GM19238 (cell line): ENCODE measurements around the gene LIF.

Experiments used
- DNase-seq: peaks from one replicate; pipeline ENCODE4 v3.0.0; 2011; ENCODE audit warnings: low spot score; ENCODE audit not compliant: insufficient read length

Gene LIF

GRCh38 chr22:30284666-30285065 is 38.1 kb upstream of the LIF start:
- DNase-seq, result no peak

DNA sequence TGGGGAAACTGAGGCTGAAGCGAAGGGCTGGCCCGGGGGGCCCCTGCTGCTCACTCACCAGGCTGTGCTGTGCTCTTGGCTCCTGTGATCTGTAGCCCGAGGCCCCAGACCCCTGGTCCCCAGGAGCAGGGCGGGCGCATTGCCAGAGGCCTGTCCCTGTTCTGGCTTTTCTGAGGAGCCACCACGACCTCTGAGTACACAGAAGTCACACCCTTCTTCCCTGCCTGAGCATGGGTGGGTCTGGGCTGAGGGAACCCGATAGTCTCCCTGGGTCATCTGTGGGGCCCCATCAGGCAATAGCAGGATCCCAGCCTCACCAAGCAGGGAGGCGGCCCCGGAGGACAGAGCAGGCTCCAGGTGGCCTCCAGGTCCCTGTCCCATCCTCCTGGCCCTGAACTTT is 37.6 kb upstream of the LIF start:
- no peak for DNase-seq

DNA sequence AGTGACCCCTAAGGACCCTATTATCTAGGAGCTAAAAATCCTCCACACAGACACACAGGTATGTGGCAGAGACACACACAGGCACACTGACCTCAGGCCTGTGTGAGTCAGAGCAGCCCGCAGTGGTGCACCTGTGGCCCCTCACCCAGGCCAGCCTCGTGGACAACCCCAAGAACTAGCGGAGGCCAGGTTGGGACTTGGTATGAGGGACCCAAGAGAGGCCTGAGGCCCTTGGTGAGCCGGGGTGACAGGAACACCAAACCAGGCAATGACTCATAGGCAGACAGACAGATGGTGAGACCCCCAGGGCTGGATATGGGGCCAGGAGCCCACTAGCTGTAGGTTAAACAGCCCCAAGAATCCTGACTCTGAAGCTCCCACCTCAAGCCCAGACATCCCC is 36.8 kb upstream of the LIF start:
- DNase-seq, result no peak

DNA sequence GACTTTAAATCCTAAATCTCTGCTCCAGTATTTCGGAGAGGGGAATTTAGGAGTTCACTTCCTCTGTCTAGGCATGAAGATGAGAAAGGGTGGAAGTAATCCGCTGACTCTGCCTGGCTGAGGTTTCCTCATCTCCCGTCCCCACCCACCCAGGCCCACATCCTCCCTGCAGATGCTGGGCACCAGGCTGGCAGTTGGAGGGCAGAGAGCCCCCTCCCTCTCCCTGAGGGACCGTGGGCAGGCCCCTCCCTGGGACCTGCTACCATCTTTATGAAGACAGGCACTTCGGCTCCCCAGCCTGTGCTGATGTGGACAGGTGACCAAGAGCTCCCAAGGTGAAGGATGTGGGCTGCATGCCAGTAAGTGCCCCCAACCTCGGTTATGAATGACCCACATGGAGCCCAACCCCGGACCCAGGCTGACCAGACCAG is 36.1 kb upstream of the LIF start:
- no peak for DNase-seq

- no peak for DNase-seq
Measured at GRCh38 chr22:30280505-30280904, 33.9 kb upstream of the LIF start.

DNA sequence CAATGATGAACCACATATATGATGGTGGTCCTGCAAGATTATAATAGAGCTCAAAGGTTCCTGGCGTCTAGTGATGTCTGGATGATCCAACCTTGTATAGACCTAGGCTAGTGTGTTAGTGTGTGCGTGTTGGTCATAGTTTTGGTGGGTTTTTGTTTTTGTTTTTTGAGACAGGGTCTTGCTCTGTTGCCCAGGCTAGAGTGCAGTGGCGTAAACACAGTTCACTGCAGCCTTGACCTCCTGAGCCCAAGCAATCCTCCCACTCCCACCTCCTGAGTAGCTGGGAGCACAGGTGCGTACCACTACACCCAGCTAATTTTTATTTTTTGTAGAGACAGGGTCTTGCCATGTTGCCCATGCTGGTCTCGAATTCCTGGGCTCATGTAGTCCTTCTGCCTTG is 33.4 kb upstream of the LIF start:
- no peak for DNase-seq

DNA sequence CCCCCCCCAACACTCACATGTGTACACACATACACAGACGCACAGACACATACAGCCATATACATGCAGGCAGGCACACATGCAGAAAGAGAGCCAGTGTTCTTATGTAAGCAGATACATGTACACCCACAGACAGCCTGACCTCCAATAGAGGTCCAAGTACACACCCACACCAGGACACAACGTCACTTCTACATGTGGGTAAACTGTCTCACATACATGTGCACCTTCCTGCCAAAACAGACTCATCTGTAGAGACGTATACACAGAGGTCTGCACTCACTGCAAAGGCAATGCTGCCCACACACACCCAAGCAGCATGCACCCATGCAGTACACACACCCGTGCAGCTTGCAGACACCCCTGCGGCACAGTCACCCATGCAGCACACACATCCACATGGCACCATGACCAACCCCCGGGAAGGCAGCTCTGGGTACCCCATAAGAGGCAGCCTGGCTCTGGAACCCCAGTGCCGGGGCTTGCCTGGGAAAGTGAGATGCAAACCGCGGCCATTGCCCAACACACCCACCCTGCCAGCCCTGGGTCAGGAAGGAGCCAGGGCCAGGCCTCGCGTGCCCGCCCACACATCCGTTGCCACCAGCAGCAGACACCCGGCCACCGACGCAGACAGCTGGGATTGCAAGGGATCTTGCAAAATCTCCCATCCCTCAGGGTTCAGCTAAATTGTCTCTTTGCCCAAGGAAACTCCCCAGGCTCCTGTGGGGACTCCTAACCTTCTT is 32.7 kb upstream of the LIF start:
- no peak for DNase-seq

DNA sequence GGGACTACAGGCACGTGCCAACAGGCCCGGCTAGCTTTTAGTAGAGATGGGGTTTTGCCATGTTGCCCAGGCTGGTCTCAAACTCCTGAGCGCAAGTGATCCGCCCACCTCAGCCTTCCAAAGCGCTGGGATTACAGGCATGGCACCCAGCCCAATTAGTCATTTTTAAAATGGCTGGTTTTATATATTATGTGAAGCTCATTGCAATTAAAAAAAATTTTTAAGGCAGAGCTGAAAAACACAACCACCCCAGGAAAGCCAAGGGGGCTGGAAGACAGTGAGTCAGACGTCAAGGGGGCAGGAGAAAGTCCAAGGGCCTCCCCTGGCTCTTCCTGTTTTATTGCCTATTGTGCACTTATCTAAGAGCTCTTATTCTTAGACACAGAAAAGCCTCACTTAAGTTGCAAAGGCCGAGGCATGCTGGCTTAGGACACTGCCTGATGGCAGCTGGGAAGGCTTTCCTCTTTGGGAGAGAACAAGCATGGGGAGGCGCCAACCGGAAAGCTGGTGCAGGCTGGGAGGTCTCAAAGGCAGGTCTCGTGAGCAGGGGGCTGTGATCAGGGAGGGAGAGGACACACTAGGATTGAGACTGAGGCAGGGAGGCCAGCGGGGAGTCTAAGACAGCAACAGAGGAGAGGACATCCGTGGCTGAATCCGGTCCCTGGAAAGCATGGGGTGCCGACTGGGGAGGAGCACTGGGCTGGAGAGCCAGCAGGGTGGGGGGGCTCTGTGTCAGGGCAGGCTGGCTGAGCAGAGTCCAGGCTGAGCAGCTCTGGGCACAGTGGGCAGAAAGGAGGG is 31.2 kb upstream of the LIF start:
- DNase-seq, result no peak

DNA sequence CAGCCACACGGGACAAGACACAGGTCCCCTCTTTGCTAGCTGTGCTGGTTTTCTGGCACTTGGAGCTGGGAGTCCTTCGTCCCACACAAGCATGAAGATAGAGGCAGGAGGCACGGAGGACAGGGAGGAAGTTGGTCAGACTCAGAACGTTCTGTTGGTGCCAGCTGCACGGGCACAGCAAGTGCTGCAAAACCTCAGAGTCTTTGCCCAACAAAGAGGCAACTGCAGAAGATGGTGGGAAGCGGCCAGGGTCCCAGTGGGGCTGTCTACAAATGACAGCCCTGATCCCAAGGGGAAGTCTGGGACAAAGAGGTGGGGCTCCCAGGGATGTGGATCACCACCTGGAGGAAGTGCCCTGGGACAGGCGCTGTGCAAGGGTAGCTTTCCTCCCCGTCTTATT is 29.5 kb upstream of the LIF start:
- DNase-seq, result no peak

GRCh38 chr22:30275625-30276024 is 29.1 kb upstream of the LIF start:
- no peak for DNase-seq

GRCh38 chr22:30274437-30274812 is 27.9 kb upstream of the LIF start:
- no peak for DNase-seq

DNA sequence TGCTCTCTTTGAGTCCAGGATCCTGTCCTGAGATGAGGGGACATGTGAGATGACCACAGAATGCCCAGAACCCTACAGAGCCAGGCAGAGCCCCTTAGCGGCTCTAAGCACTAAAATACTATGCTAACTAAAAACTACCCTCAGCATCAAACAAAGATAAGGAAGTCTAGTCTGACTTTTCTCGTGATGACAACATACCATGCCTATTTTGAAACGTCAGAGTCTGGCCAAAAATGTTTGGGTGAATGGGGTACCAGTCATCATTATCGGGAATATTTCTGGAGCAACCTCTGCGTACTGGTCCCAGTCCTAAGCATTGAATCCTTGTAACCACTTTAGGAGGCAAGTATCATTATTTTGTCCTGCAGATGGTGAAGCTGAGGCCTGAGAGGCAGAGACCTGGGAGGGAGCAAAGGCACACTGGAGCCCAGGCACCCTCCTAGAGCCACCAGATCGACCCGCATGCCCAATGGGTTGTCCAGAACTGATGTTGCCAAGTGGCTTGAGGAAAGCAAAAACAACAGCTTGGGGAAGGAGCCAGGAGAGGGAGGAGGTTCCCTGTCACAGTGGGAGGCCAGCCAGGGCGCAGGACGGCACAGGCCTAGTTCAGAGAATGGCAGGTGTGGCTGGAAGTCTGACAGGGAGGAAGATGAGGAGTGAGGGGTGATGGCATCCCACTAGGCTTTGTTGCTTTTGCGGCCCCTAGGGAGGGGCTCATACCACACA is 27.3 kb upstream of the LIF start:
- no peak for DNase-seq

- no peak for DNase-seq
Measured at GRCh38 chr22:30272781-30273601, 26.4 kb upstream of the LIF start.

DNA sequence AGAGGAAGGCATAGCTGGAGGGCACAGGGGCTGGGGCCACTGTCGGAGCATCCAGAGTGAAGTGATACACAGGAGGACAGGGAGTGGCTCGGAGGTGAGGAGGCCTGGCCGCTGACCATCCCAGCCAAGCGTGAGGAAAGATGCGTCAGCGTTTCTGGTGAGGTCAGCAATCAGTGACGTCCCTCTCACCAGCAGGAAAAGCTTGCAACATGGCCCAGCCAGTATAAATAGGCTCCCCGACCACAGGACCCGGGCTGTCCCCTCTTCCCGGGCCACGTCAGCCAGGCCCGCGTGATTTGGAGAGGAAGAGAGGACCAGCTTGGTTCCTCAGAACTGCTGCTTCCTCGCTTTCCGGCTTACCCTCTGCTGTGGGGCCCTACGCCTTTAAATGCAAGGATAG is 24.3 kb upstream of the LIF start:
- no peak for DNase-seq

DNA sequence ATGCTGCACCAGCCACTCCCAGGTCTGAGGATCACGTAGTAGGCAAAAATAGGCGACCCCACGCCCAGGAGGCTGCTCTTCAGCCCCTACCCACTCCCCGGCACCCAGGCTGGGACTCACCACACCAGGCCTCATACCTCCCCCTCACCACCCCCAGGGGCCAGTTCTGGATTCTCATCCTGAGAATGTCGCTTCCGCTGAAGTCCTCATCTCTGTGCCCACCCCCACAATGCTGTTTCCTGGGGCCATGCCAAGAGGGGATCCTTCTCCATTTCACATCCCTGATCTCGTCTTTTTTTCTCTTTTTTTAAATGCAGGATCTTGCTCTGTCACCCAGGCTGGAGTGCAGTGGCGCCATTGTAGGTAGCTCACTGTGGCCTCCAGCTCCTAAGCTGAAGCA is 21.8 kb upstream of the LIF start:
- no peak for DNase-seq

DNA sequence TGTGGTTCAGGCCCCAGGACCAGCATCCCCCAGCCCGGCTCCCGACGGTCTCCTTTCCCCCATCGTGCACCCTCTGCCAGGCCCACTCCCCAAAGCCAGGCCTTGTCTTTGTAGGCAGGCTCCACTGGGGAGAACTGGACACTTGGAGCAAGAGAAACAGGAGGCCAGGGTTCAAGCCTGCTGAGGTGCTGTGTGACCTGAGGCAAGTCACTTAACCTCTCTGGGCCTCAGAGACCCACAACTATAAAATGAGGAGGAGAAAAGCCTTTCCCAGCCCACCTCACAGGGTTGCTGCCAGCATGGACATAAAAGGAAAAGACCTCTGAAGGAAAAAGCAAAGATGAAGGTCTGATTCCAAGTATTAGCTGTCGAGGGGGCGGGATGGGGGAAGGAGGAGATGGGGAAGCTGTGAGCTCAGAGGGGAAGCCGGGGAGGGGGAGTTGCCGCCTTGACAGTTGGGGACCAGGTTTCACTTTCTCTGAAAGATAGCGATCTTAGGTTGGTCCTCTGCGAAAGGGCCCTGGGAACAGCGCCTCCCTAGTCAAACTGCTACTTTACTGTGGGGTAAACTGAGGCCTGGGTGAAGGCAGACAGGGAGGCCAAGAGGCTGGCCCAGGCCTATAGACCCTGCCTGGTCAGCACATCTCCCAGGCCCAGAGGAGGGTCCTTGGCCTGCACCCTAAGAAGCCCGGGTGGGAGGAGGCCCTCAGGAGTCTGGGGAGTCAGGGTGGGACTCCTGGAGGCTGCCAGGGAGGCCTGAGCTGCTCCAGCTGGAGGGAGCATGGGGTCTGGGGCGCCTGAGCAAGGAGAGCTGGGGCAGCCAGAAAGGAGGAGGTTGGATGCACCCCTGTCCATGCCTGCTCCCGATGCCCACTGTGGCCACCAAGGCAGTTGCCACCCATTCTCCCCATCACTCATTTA is 21.1 kb upstream of the LIF start:
- DNase-seq, result no peak

DNA sequence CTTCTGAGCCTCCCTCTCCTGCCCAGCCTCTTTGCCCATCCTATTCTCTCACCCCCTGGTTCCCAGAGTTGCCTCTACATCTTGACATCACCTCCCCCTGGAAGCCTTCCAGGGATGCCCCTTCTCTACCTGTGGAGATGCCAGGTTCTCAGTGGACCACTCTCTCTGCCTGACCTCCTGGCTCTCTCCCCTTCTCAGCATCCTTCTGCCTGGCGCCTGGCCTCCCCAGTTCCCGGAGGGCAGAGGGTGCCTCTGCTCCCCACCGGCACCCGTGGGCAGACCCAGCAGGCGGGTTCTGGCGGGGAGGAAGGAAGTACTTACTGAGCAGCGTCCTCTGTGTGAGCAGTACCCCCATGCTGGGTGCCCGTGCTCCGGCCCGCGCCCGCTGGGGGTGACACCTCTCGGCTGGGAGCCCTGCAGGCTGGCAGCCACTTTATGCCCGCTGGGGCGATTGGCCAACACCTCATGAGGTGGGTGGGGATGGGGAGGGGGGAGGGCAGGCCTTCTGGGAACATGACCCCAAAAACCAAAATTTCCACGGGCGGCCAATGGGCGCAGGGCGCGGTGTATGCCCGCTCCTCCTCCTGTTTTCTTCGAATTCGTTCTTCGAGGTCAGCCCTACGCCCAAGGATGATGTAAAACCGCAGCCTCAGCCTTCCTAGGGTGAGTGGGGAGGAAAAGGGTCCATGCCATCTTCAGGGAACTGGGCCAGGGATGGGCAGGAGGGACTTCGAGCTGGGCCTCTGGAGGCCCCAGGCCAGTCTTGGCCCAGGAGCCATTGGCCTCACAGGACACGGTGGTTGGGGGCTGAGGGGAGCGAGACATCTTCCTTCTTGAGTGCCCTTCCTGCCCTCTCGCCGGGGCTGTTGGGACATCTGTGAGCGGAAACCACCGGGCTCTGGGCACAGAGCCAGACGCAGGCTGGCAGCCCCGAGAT is 20.2 kb upstream of the LIF start, which contains the start of gene OSM:
Gene OSM (minus strand): TSS at position 407 of the 937 bp plus-strand sequence. CDS start 52 bp downstream, at position 355.
- no peak for DNase-seq

- DNase-seq, result peak; percentile 81
Measured at GRCh38 chr22:30265823-30266444, 19.4 kb upstream of the LIF start.
